Right lobe of liver (tissue), 4 donors: ENCODE measurements around the gene EGR1.

Source experiments
- CTCF ChIP-seq, 4 donors: fragments of 200-600 bp in 3 of 4; fragments of 450-650 bp in 1 of 4; IDR thresholded peaks; one replicate each; pipeline versions ENCODE4 v1.5.1 to v1.8.0; 2016 to 2022; ENCODE audit warnings: antibody characterized with exemption in 4 of 4, mild to moderate bottlenecking in 2 of 4
- POLR2A ChIP-seq: fragments of 450-650 bp; IDR thresholded peaks from one replicate; pipeline ENCODE4 v1.6.1; 2017; ENCODE audit warnings: antibody characterized with exemption, mild to moderate bottlenecking
- donor health status: DM: no; HTN: no; CAD: no.
- donor health status: DM: no; HTN: no; CAD: no.
- donor health status: DM: no; HTN: yes; CAD: no.

GRCh38 chr5:138515556-138516245 is 50.4 kb downstream of the EGR1 start:
- no peak for TF ChIP-seq CTCF (IDR thresholded peaks at IDR 0.05)
- no peak for TF ChIP-seq POLR2A
